NB4 (cell line): ENCODE data around the gene FAM76A.
A peak's percentile ranks its signal among the peaks of the same experiment; 100 is the strongest.

Experiments
- DNase-seq: peaks from one replicate; pipeline ENCODE4 v3.0.0; 2010; ENCODE audit warnings: low read depth
- H3K4me3 ChIP-seq: one replicate; pipeline ENCODE4 v1.5.1; 2011; ENCODE audit warnings: mild to moderate bottlenecking, low read depth, low read length, moderate library complexity
- MAX ChIP-seq: IDR thresholded peaks from 2 replicates; pipeline ENCODE4 v1.6.1; 2011; ENCODE audit warnings: low read depth, low read length
- MYC ChIP-seq: IDR thresholded peaks from 2 replicates; pipeline ENCODE4 v1.6.1; 2011; ENCODE audit warnings: low read depth, low read length
- POLR2A ChIP-seq: IDR thresholded peaks from 2 replicates; pipeline ENCODE4 v1.6.1; 2011; ENCODE audit warnings: mild to moderate bottlenecking; ENCODE audit not compliant: insufficient read length; ENCODE audit errors: extremely low read depth
- TF ChIP-seq, protein P1 (sequence below): IDR thresholded peaks from one replicate; pipeline ENCODE4 v1.5.1; 2012; ENCODE audit warnings: low read depth, low read length

FAM76A gene

DNA sequence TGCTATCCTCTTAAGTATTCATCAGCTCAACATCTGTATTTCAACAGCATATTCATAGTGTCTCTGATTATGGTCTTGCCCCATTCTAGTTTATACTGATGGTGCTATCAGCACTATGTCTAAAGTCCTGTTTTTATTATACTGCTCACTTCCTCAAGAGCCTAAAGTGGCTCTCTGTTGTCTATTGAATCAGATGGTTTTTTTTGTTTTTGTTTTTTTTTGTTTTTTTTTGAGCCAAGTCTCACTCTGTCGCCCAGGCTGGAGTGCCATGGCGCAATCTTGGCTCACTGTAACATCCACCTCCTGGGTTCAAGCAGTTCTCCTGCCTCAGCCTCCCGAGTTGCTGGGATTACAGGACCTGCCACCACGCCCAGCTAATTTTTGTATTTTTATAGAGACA is 53.4 kb downstream of the FAM76A start:
- DNase-seq = peak; percentile 4
- no peak for TF ChIP-seq MYC
- TF ChIP-seq, protein P1, sequence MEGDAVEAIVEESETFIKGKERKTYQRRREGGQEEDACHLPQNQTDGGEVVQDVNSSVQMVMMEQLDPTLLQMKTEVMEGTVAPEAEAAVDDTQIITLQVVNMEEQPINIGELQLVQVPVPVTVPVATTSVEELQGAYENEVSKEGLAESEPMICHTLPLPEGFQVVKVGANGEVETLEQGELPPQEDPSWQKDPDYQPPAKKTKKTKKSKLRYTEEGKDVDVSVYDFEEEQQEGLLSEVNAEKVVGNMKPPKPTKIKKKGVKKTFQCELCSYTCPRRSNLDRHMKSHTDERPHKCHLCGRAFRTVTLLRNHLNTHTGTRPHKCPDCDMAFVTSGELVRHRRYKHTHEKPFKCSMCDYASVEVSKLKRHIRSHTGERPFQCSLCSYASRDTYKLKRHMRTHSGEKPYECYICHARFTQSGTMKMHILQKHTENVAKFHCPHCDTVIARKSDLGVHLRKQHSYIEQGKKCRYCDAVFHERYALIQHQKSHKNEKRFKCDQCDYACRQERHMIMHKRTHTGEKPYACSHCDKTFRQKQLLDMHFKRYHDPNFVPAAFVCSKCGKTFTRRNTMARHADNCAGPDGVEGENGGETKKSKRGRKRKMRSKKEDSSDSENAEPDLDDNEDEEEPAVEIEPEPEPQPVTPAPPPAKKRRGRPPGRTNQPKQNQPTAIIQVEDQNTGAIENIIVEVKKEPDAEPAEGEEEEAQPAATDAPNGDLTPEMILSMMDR = no peak
- no peak for TF ChIP-seq POLR2A
- TF ChIP-seq MAX = no peak
- no peak overlapping the region for H3K4me3 ChIP-seq

GRCh38 chr1:27782950-27783349 is 57.2 kb downstream of the FAM76A start:
- no peak for DNase-seq
- TF ChIP-seq MYC (no peak), MAX (no peak), POLR2A (no peak)
- TF ChIP-seq, protein P1 = no peak
- no peak overlapping the region for H3K4me3 ChIP-seq

GRCh38 chr1:27784700-27785099 is 58.9 kb downstream of the FAM76A start:
- H3K4me3 ChIP-seq = no peak overlapping the region
- TF ChIP-seq MYC (no peak), MAX (no peak), POLR2A (no peak)
- TF ChIP-seq, protein P1 = no peak
- no peak for DNase-seq

DNA sequence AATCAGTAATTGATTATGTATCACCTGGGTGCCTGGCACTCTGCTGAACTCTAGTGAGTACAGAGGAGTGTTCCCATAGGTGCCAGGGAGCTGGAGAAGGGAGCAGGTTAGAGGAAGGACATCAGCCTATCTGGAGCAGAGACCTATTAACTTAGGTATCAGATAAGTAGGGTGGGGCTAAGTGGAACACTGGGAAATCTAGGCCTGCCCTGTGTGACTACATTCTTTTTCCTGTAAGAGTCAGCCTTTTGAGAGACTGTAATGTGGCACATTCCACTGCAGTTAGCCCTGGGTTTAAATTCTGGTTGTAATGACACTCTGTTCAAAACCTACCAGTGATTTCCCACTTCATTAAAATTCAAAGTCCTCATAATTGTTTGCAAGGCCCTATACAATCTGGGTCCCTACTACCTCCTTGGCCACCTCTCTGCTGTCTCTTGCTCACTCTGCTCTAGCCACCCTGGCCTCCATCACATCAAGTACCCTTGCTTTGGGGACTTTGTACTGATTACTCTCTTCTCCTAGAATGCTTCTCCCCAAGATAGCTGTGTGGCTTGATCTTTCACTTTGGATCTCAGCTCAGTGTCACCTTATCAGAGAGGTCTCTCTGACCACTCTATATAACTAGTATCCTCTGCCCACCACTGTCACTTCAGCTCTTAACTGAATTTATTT is 60.2 kb downstream of the FAM76A start:
- H3K4me3 ChIP-seq = no peak overlapping the region
- DNase-seq = no peak
- TF ChIP-seq MYC (no peak), MAX (no peak), POLR2A (no peak)
- TF ChIP-seq, protein P1 = no peak

DNA sequence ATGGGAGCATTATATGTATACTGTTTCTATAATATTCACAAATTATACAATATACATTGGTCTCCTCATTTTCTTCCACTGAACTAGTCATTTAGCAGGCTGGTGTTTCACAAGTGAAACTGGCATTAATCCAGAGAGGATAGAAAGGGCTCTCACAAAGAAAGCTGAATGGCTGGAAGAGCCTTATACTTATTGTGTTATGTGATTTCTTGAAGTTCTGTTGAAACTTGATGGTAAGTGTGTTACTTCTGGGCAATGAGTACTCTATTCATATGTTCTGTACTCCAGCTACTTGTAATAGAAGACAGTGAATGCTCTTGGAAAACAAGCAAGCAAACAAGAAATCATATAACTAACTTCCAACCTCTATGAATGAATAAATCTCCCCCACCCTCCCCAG is 62.1 kb downstream of the FAM76A start:
- DNase-seq = no peak
- TF ChIP-seq, protein P1 = no peak
- TF ChIP-seq MAX (no peak), POLR2A (no peak), MYC (no peak)
- H3K4me3 ChIP-seq = no peak overlapping the region
